ENCODE results near the gene RYR2.

Gene RYR2

GRCh38 chr1:237199026-237199425, 157.0 kb downstream of the RYR2 start:
- no peak for TF ChIP-seq CTCF (IDR thresholded peaks at IDR 0.05; ENCODE audit: insufficient read depth, low read depth, low read length, missing control alignments)
- DNase-seq (ENCODE audit: low read depth) = peak; percentile 7
- no peak overlapping the region for H3K4me3 ChIP-seq (ENCODE audit: low read depth, low read length)

- no peak for TF ChIP-seq CTCF (IDR thresholded peaks at IDR 0.05; ENCODE audit: insufficient read depth, low read depth, low read length, missing control alignments)
- DNase-seq (ENCODE audit: low read depth) = no peak
Measured at GRCh38 chr1:237201155-237201554, 159.2 kb downstream of the RYR2 start.

GRCh38 chr1:237204841-237205240, 162.9 kb downstream of the RYR2 start:
- no peak for DNase-seq (ENCODE audit: low read depth)
- no peak for TF ChIP-seq CTCF (IDR thresholded peaks at IDR 0.05; ENCODE audit: insufficient read depth, low read depth, low read length, missing control alignments)
- no peak overlapping the region for H3K4me3 ChIP-seq (ENCODE audit: low read depth, low read length)

More at GRCh38 chr1:237201155-237201554, 159.2 kb downstream of the RYR2 start:
- no peak overlapping the region for H3K4me3 ChIP-seq (ENCODE audit: low read depth, low read length)

GRCh38 chr1:237205400-237206064, 163.5 kb downstream of the RYR2 start:
- no peak for DNase-seq (ENCODE audit: low read depth)
- no peak overlapping the region for H3K4me3 ChIP-seq (ENCODE audit: low read depth, low read length)
- TF ChIP-seq CTCF (IDR thresholded peaks at IDR 0.05; ENCODE audit: insufficient read depth, low read depth, low read length, missing control alignments) = no peak

- no peak for TF ChIP-seq CTCF (IDR thresholded peaks at IDR 0.05; ENCODE audit: insufficient read depth, low read depth, low read length, missing control alignments)
- DNase-seq (ENCODE audit: low read depth) = no peak
- no peak overlapping the region for H3K4me3 ChIP-seq (ENCODE audit: low read depth, low read length)
Measured at GRCh38 chr1:237206065-237206414, 164.1 kb downstream of the RYR2 start.

GRCh38 chr1:237211031-237211430, 169.0 kb downstream of the RYR2 start:
- no peak for DNase-seq (ENCODE audit: low read depth)
- TF ChIP-seq CTCF (IDR thresholded peaks at IDR 0.05; ENCODE audit: insufficient read depth, low read depth, low read length, missing control alignments) = no peak
- H3K4me3 ChIP-seq (ENCODE audit: low read depth, low read length) = no peak overlapping the region

GRCh38 chr1:237211540-237211939, 169.6 kb downstream of the RYR2 start:
- no peak for TF ChIP-seq CTCF (IDR thresholded peaks at IDR 0.05; ENCODE audit: insufficient read depth, low read depth, low read length, missing control alignments)
- no peak overlapping the region for H3K4me3 ChIP-seq (ENCODE audit: low read depth, low read length)
- DNase-seq (ENCODE audit: low read depth) = no peak
